GM18951 (cell line): ENCODE data around the gene CNPPD1.

ENCODE experiments used
- POLR2A ChIP-seq: IDR thresholded peaks from 4 replicates; pipeline ENCODE4 v1.6.1; 2011; ENCODE audit warnings: mild to moderate bottlenecking; ENCODE audit not compliant: insufficient read length, insufficient read depth; ENCODE audit errors: extremely low read depth
- in situ Hi-C: fragments of 300-500 bp; cut with MboI; formaldehyde crosslinking; loops from one replicate; pipeline ENCODE4 v1.12.0; 2022; ENCODE audit warnings: low sequenced_read_pairs, mixed read lengths, inconsistent platforms; ENCODE audit not compliant: unreplicated experiment

Gene CNPPD1

DNA sequence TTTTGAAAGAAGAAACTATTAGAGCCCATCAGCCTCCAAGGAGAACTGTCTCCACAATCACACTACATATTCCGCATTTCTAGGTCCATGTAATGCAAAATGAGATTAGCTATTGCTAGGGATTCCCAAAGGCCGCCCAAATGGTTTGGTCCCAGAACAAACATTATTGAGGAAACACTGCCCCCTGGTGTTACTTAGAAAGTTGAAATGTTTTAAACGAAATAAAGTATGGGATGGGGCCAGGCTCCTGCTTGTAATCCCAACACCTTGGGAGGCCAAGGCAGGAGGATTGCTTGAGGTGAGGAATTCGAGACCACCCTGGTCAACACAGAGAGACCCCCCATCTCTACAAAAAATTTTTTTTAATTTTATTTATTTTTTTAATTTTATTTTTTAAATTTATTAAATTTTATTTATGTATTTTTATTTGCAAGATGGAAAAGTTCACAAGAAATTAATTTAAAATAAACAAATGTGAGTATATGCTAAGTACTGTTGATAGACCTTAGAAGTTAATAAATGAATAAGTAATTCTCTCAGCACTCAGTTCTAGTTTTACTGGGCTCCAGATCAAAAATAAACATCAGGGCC, 21.6 kb downstream of the CNPPD1 start:
- TF ChIP-seq POLR2A = no peak
- in situ Hi-C loops = loop anchor here (10.0 kb wide), 1 partner anchor 150 kb away; the partner anchor contains the start of gene PTPRN

DNA sequence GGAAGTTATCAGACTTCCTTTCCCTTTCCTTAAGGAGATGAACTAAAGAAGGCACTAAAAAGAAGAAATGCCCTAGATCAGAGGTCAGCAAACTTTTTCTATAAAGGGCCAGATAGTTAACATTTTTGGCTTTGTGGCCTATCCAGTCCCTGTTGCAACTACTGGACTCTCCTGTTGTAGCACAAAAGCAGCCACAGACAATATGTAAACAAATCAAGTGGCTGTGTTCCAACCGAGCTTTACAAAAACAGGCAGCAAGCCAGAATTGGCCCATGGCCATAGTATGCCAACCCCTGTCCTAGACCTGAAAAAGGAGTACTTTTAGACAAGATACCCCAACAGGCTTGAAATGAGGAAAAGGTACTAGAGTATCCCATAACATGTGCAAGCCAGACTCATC, 27.1 kb downstream of the CNPPD1 start:
- in situ Hi-C loops = loop anchor here (10.0 kb wide), 1 partner anchor 155 kb away; the partner anchor contains the start of gene PTPRN
- TF ChIP-seq POLR2A = no peak

DNA sequence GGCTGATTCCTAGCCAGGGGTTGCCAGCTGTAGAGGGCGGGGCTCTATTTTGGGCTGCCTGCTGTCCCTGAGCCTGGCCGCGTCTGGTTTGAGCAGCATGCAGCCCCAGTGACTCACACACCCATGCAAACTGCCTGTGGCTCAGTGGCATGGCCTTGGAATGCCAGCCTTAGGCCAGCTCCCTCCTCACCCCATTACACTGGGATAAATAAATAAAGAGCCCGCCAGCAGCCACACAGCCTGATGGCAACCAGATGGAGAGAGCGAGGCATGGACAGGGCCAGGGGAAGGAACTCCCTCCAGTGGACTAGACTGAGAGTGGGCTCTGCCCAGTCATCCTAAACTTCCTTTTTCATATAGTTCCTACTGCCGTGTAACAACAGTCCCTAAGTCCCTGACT, 34.4 kb downstream of the CNPPD1 start:
- no peak for TF ChIP-seq POLR2A
- in situ Hi-C loops = no loop called here

DNA sequence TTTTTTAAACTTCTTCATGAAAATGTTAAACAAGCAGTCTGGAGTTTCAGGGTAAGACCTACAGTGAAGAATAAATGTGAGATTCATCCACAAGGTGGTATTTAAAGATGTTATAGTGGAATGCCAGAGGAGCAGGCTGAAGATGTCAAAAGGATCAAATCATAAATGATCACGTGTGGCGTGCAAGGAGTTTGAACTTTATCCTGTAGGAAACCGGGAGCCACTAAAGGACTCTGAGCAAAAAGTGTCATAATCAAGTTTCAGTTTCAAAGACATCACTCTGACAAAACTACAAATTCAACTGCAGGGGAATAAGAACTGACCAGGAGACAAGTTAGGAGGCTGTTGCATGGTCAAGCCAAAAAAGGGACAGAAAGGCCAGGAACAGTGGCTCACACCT, 36.0 kb downstream of the CNPPD1 start:
- TF ChIP-seq POLR2A = no peak
- in situ Hi-C loops = no loop called here

DNA sequence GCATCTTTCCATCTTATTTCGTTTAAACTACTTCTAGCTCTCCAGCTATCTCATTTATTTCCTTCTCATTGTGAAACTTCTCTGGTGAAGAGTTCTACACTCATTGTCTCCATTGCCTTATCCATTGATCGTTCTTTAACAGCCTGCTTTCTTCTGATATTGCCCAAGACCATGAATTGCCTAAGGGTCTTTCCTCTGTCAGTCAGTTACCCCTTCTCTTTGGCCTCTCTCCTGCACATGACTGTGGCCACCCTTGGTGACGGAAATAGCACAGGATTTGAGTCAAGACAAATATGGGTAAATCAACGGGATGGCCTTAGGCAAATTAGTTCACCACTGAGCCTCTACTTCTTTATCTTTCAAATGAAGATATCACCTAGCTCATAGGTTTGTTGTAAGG, 42.7 kb downstream of the CNPPD1 start:
- in situ Hi-C loops = no loop called here
- no peak for TF ChIP-seq POLR2A

DNA sequence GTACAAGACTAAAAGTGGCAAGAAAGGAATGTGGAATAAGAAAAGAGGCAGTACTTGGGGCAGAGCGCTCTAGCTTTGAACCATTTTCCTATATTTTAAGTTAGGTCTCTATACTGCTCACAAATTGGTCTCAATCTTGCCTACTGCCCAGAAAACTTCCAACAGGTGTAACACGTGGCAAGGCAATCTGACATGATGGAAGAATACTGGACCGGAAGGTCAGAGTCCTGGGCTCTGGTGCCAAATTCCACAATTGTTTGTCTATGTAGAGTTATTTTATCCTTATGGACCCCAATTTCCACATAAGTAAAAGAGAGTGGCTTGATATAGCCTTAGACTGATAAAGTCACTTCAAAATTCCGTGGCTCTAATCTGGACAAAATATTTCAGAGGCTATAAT, 45.0 kb downstream of the CNPPD1 start:
- TF ChIP-seq POLR2A = no peak
- in situ Hi-C loops = no loop called here

DNA sequence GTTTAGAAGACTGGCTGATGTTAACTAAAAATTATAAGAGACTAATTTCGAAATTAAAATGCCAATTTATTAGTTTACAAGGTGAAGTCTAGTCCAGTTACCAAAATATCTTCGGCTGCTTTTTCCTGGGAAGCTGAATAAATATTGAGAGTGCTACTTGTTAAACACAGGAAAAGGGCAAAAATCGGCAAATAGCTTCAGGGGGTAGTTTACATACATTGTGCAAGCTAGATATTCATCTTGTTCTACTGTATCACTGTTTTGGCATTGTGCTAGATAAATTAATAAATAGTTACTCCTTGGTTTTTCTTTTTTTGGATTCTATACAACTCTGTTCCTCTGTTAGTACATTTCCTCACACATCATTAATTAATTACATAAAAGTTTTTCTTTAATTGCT, 45.4 kb downstream of the CNPPD1 start:
- TF ChIP-seq POLR2A = no peak
- in situ Hi-C loops = no loop called here

DNA sequence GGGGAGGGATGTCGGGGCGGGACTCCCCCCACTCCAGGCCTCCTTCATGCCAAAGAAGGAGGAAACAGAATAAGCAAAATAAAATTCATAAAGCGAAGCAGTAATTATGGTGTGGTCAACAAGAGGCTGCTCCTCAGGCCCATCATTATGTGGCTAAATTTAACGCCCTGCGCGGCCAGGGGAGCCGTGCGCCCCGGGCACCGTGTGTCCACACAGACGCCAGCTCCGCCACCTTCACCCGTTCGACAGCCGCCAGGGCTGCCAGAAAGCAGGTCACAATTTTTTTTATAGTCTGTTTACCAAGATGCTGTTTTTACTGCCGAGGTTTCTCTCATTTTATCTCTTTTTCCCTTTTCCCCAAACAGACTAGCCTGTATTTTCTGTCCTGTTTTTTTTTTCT, 47.1 kb downstream of the CNPPD1 start:
- TF ChIP-seq POLR2A = no peak
- in situ Hi-C loops = no loop called here

DNA sequence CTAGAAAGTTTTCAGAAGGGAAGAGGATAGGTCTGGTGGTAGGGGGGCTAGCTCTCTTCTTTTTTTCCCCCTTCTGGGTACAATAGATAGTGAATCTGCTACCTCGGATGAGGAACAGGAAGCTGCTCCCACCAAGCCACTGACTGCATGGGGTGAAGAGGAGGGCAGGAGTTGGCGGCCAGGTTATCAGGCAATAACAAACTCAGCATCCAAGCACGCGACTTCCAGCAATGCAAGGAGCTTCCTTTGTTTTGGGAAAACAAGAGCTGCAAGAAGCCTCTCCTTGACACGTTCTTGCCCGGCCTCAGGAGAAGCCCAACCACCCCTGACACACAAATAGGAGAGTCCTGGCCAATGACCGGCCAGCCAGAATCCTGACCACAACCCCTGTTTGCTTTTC, 48.3 kb downstream of the CNPPD1 start:
- in situ Hi-C loops = no loop called here
- TF ChIP-seq POLR2A = no peak

DNA sequence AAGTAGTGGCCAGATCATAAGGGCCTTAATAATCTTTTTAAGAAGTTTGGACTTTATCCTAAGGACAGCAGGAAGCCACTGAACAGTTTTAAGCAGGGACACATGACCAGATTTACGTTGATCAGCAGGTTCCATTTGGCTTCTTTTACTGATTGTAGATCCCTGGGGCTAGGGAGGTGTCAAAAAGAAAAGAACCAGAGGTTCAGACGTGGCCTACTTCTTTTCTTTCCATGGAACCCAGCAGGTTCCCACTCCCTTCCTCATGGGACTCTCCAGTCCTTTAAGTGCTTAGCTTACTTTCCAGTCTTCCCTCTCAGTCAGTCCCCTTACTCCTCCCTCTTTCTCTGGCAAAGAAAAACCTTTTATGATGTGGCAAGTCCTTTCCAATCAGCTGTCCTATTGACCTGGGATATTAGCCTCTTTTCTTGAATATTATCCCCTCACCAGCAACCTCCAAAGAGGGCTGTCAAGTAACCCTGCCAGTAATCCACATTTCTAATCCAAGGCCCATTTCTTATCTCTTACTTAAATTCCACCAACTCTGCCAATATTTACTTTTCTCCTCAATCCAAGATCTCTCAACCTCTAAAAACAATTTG, 49.6 kb downstream of the CNPPD1 start:
- no peak for TF ChIP-seq POLR2A
- in situ Hi-C loops = no loop called here

DNA sequence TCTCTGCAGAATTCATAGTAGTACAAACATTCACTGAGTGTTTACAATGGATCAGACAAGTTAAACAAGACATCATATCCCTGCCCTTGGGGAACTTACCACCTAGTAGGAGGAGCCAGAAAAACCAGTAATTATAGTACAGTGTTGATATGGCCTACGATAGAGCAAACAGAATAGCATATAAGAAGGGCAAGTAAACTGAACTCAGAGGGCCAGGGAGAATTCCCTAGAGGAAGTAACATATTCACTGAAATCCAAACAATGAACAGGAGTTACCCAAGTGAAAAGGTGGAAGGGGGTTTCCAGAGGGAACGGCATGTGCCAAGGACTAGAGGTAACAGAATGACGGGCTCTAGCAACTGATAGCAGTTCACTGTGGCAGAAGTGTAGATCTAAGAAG, 50.2 kb downstream of the CNPPD1 start:
- no peak for TF ChIP-seq POLR2A
- in situ Hi-C loops = no loop called here

DNA sequence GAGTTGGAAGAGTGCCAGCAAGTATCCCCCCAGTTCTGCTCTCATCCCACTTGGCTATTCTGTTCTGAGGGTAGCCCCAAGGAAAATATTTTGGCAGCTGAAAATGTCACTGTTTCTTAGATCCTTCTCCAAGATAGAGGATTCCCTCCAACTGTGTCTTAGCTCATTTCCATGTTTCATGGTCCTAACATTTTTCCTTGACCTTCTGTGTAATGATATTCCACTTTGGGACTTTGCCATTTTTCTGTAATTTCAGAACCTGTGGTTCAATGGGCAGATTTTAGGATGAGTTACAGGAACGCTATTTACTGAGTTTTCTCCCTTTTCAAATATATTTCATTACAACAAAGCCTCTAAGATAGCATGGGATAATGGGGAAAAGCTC, 50.8 kb downstream of the CNPPD1 start:
- in situ Hi-C loops = no loop called here
- no peak for TF ChIP-seq POLR2A

DNA sequence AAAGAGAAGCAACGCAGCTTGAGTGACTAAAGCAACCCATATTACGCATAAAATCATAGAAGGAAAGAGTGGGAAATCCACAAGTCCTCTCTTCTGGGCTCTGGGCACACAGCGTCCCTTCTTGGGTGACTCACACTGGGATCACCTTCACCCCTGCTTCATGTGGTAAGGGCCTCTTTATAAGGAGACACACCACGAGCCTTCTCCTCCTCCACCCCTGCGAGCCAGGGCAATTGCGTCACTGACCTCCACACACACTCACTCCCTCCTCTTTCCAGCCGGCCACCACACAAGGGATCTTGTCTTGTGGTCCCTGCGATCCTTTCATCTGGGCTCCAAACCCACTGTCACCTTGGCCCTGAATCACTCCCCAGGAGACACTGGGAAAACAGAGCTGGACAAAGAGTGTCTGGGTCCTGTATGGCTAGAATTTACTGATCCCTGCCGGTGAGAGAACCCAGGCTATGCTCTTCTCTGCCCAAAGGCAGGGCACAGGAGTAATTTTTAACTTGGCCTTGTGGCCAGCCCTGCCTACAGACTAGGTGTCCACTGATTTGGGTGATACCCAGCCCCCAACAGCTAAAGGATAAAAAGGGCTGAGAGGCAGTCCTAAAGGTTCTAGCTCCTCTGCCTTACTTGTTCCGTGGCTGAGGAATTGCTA, 51.4 kb downstream of the CNPPD1 start:
- in situ Hi-C loops = no loop called here
- TF ChIP-seq POLR2A = no peak
